ENCODE results near the gene IGHMBP2. TPM values are rescaled to one million over a fixed set of nuclear protein-coding genes. Genes with fewer than 3 reads are reported as not detected.
"Not testable (repeated sequence)": the region's sequence is repeated elsewhere in the genome, so short reads cannot be mapped to it uniquely, and the experiment has no call there.

Gene IGHMBP2
- total RNA-seq, 2 experiments from 2014 or later, result 17.5 to 18.5 TPM

DNA sequence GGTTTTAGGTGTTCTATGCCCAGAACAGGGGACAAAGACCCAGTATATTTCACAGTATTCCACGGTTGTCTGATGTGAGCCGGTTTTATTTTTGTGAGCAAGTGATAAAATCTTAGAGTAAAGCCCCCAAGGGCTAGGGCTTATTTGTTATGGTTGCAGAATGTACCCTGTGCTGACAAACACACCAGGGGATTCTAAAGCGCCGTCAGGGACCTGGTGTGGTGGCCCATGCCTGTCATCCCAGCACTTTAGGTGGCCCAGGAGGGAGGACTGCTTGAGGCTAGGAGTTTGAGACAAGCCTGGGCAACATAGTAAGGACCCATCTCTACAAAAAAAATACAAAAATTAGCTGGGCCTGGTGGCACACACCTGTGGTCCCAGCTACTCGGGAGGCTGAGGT is 22.8 kb upstream of the IGHMBP2 start:
- Histone ChIP-seq H3K9me3 (ENCODE audit: control insufficient read depth in 1 of 2, insufficient read depth in 1 of 2, low read length in 2 of 2) (no peaks in the 10 kb centered on the region), H3K4me3 (ENCODE audit: low read length) (no peak overlapping the region), H3K4me1 (ENCODE audit: insufficient read depth, low read length) (no peaks in the 10 kb centered on the region), H3K27ac (ENCODE audit: low read depth in 1 of 2, low read length in 2 of 2) (no peak overlapping the region), H3K36me3 (ENCODE audit: insufficient read depth, low read length) (no peaks in the 10 kb centered on the region), H3K27me3 (ENCODE audit: control insufficient read depth in 1 of 2, insufficient read depth in 2 of 2, low read length in 2 of 2) (no peaks in the 10 kb centered on the region)
- TF ChIP-seq, protein P1, sequence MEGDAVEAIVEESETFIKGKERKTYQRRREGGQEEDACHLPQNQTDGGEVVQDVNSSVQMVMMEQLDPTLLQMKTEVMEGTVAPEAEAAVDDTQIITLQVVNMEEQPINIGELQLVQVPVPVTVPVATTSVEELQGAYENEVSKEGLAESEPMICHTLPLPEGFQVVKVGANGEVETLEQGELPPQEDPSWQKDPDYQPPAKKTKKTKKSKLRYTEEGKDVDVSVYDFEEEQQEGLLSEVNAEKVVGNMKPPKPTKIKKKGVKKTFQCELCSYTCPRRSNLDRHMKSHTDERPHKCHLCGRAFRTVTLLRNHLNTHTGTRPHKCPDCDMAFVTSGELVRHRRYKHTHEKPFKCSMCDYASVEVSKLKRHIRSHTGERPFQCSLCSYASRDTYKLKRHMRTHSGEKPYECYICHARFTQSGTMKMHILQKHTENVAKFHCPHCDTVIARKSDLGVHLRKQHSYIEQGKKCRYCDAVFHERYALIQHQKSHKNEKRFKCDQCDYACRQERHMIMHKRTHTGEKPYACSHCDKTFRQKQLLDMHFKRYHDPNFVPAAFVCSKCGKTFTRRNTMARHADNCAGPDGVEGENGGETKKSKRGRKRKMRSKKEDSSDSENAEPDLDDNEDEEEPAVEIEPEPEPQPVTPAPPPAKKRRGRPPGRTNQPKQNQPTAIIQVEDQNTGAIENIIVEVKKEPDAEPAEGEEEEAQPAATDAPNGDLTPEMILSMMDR (IDR thresholded peaks at IDR 0.05), result no peak
- peaks cover 7% of the 10 kb centered on the region for H3K36me3 Mint-ChIP-seq (ENCODE audit: low read depth)
- H3K9me3 Mint-ChIP-seq, result no peaks in the 10 kb centered on the region
- no peaks in the 10 kb centered on the region for H3K27me3 Mint-ChIP-seq
- H3K27ac Mint-ChIP-seq, result no peak overlapping the region
- ChIA-PET POLR2A (no interaction called here), CTCF (no interaction called here)
- ATAC-seq (ENCODE audit: poor library complexity), result no peak
- intact Hi-C loops (cut with DNase I, micrococcal nuclease), result no loop called here
- no peak for DNase-seq
- H3K4me3 Mint-ChIP-seq, result no peak overlapping the region
- no peaks in the 10 kb centered on the region for H3K4me1 Mint-ChIP-seq (ENCODE audit: low read depth)

DNA sequence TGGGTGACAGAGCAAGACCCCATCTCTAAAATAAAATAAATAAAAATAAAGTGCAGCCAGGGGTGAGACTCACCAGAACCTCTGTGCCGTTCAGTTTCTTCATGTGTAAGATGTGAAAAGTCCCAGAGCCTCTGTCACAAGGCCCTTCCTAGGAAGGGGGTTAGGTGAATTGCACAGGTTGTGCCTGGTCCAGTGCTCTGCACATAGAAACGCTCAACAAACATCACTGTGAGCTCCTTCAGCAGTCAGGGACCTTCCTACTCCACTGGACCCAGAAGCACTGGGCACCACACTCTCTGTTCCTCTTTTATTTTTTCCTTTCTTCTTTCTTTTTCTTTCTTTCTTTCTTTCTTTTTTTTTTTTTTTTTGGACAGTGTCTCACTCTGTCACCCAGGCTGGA is 22.4 kb upstream of the IGHMBP2 start:
- Mint-ChIP-seq H3K36me3 (ENCODE audit: low read depth) (peaks cover 7% of the 10 kb centered on the region), H3K4me3 (no peak overlapping the region), H3K27ac (no peak overlapping the region), H3K4me1 (ENCODE audit: low read depth) (no peaks in the 10 kb centered on the region), H3K9me3 (no peaks in the 10 kb centered on the region), H3K27me3 (no peaks in the 10 kb centered on the region)
- no peaks in the 10 kb centered on the region for H3K9me3 ChIP-seq (ENCODE audit: control insufficient read depth in 1 of 2, insufficient read depth in 1 of 2, low read length in 2 of 2)
- ChIA-PET POLR2A (no interaction called here), CTCF (no interaction called here)
- TF ChIP-seq, protein P1 (IDR thresholded peaks at IDR 0.05), result no peak
- no peaks in the 10 kb centered on the region for H3K36me3 ChIP-seq (ENCODE audit: insufficient read depth, low read length)
- no peak for ATAC-seq (ENCODE audit: poor library complexity)
- no peaks in the 10 kb centered on the region for H3K4me1 ChIP-seq (ENCODE audit: insufficient read depth, low read length)
- no peak overlapping the region for H3K27ac ChIP-seq (ENCODE audit: low read depth in 1 of 2, low read length in 2 of 2)
- H3K4me3 ChIP-seq (ENCODE audit: low read length), result no peak overlapping the region
- H3K27me3 ChIP-seq (ENCODE audit: control insufficient read depth in 1 of 2, insufficient read depth in 2 of 2, low read length in 2 of 2), result no peaks in the 10 kb centered on the region
- intact Hi-C loops (cut with DNase I, micrococcal nuclease), result no loop called here
- DNase-seq, result no peak

DNA sequence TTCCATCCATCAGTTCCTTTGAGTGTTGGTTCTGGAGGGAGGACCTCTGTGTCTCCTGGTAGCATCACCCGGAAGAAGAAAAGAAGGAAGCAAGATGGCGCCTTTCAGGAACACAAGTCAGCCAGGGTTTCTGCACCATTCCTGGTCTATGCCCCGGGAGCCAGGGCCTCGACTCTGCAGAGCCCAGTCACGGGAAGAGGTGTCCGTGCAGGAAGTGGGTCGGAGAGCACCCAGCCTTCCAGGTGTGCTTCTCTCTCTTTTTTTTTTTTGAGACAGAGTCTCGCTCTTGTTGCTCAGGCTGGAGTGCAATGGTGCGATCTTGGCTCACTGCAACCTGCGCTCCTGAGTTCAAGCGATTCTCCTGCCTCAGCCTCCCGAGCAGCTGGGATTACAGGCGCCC is 21.3 kb upstream of the IGHMBP2 start:
- no peak overlapping the region for H3K4me3 Mint-ChIP-seq
- Histone ChIP-seq H3K27ac (ENCODE audit: low read depth in 1 of 2, low read length in 2 of 2) (no peak overlapping the region), H3K4me1 (ENCODE audit: insufficient read depth, low read length) (no peaks in the 10 kb centered on the region), H3K9me3 (ENCODE audit: control insufficient read depth in 1 of 2, insufficient read depth in 1 of 2, low read length in 2 of 2) (no peaks in the 10 kb centered on the region), H3K27me3 (ENCODE audit: control insufficient read depth in 1 of 2, insufficient read depth in 2 of 2, low read length in 2 of 2) (no peaks in the 10 kb centered on the region), H3K36me3 (ENCODE audit: insufficient read depth, low read length) (no peaks in the 10 kb centered on the region), H3K4me3 (ENCODE audit: low read length) (no peak overlapping the region)
- DNase-seq (no peak), ATAC-seq (ENCODE audit: poor library complexity) (no peak)
- H3K36me3 Mint-ChIP-seq (ENCODE audit: low read depth), result peaks cover 7% of the 10 kb centered on the region
- CTCF ChIA-PET, result no interaction called here
- H3K27me3 Mint-ChIP-seq, result no peaks in the 10 kb centered on the region
- no peaks in the 10 kb centered on the region for H3K4me1 Mint-ChIP-seq (ENCODE audit: low read depth)
- TF ChIP-seq, protein P1 (IDR thresholded peaks at IDR 0.05), result no peak
- H3K9me3 Mint-ChIP-seq, result no peaks in the 10 kb centered on the region
- H3K27ac Mint-ChIP-seq, result no peak overlapping the region
- POLR2A ChIA-PET, result no interaction called here
- intact Hi-C loops (cut with DNase I, micrococcal nuclease), result no loop called here

DNA sequence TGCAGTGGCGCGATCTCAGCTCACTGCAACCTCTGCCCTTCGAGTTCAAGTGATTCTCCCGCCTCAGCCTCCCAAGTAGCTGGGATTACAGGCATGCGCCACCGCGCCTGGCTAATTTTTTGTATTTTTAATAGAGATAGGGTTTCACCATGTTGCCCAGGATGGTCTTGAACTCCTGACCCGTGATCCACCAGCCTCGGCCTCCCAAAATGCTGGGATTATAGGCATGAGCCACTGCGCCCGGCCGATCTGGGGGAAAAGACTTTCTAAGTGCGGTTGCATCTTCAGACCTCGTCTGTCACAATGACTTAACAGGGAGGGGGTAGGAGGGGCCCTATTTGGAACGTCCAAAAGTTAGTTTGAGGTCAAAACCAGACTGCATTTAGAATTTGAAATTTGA is 18.9 kb upstream of the IGHMBP2 start:
- DNase-seq; H3K4me3 Mint-ChIP-seq; H3K36me3 ChIP-seq (ENCODE audit: insufficient read depth, low read length); CTCF ChIA-PET; H3K4me1 ChIP-seq (ENCODE audit: insufficient read depth, low read length); H3K27ac Mint-ChIP-seq; POLR2A ChIA-PET; intact Hi-C loops (cut with DNase I, micrococcal nuclease); H3K9me3 Mint-ChIP-seq; H3K27ac ChIP-seq (ENCODE audit: low read depth in 1 of 2, low read length in 2 of 2); ATAC-seq (ENCODE audit: poor library complexity); H3K9me3 ChIP-seq (ENCODE audit: control insufficient read depth in 1 of 2, insufficient read depth in 1 of 2, low read length in 2 of 2); H3K27me3 Mint-ChIP-seq; H3K4me1 Mint-ChIP-seq (ENCODE audit: low read depth); H3K27me3 ChIP-seq (ENCODE audit: control insufficient read depth in 1 of 2, insufficient read depth in 2 of 2, low read length in 2 of 2); H3K4me3 ChIP-seq (ENCODE audit: low read length): not testable (repeated sequence)
- peaks cover 14% of the 10 kb centered on the region for H3K36me3 Mint-ChIP-seq (ENCODE audit: low read depth)
